Spleen (tissue), 11 donors: ENCODE data around the gene COL4A2. TPM values are rescaled to one million over a fixed set of nuclear protein-coding genes. Genes with fewer than 3 reads are reported as not detected.

Experiments used
- DNase-seq: peaks from one replicate; pipeline ENCODE4 v3.0.0-alpha.2; 2020
- H3K27ac ChIP-seq, 8 donors: fragments of 200-600 bp; sonication (generic) in 7 of 8; 1 replicate in 4 of 8; 2 replicates in 4 of 8; pipeline versions ENCODE4 v1.5.0 to v1.8.0; 2016 to 2021; ENCODE audit warnings: inconsistent platforms in 4 of 8, mild to moderate bottlenecking in 4 of 8, moderate library complexity in 1 of 8
- H3K27me3 ChIP-seq, 7 donors: fragments of 200-600 bp; sonication (generic) in 6 of 7; replicated peaks in 1 of 7; 1 replicate in 4 of 7; 2 replicates in 3 of 7; pipeline versions ENCODE4 v1.5.0 to v1.8.0; 2016 to 2021; ENCODE audit warnings: inconsistent platforms in 3 of 7, mild to moderate bottlenecking in 1 of 7
- H3K36me3 ChIP-seq, 6 donors: fragments of 200-600 bp; sonication (generic) in 5 of 6; 1 replicate in 4 of 6; 2 replicates in 2 of 6; pipeline versions ENCODE4 v1.5.0 to v1.8.0; 2016 to 2021; ENCODE audit warnings: inconsistent platforms in 2 of 6
- H3K4me1 ChIP-seq, 6 donors: fragments of 200-600 bp; sonication (generic) in 5 of 6; 1 replicate in 3 of 6; 2 replicates in 3 of 6; pipeline versions ENCODE4 v1.5.0 to v1.8.0; 2016 to 2021; ENCODE audit warnings: inconsistent platforms in 3 of 6
- H3K4me3 ChIP-seq, 8 donors: fragments of 200-600 bp; sonication (generic) in 7 of 8; 1 replicate in 4 of 8; 2 replicates in 4 of 8; pipeline versions ENCODE4 v1.5.0 to v1.8.0; 2016 to 2021; ENCODE audit warnings: inconsistent platforms in 4 of 8, mild to moderate bottlenecking in 4 of 8, moderate library complexity in 2 of 8
- H3K9me3 ChIP-seq, 8 donors: fragments of 200-600 bp; sonication (generic) in 7 of 8; 1 replicate in 4 of 8; 2 replicates in 4 of 8; pipeline versions ENCODE4 v1.5.0 to v1.8.0; 2016 to 2021; ENCODE audit warnings: inconsistent platforms in 4 of 8
- CTCF ChIP-seq, 11 experiments: fragments of 200-600 bp in 7 of 11; fragments of 450-650 bp in 4 of 11; sonication (generic) in 4 of 11; IDR thresholded peaks in 8 of 11; conservative IDR thresholded peaks in 3 of 11; 1 replicate in 7 of 11; 2 replicates in 4 of 11; pipeline versions ENCODE4 v1.4.0 to v1.8.0; 2016 to 2021; ENCODE audit warnings: antibody characterized with exemption in 11 of 11, inconsistent platforms in 4 of 11, mild to moderate bottlenecking in 1 of 11
- POLR2A ChIP-seq, 3 donors: fragments of 450-650 bp; IDR thresholded peaks; one replicate each; pipeline ENCODE4 v1.5.1; 2017; ENCODE audit warnings: antibody characterized with exemption in 3 of 3, mild to moderate bottlenecking in 1 of 3
- POLR2AphosphoS5 ChIP-seq, 3 donors: sonication (generic); formaldehyde crosslinking; IDR thresholded peaks; one replicate each; pipeline ENCODE4 v1.5.1; 2017; ENCODE audit warnings: antibody characterized with exemption in 3 of 3
- WGBS, 5 donors: extraction: QIAGEN DNeasy Blood & Tissue Kit in 3 of 5; methylation state at CpG; one replicate each; pipeline versions ENCODE4 v1.1.5 to v1.1.7; 2013 to 2018; 5-methylcytosine and 5-hydroxymethylcytosine counted together
- intact Hi-C: fragments of 100-400 bp; cut with DNase I; formaldehyde crosslinking; loops from one replicate; pipeline ENCODE4 v1.15.0; 2023; ENCODE audit warnings: low total_unique reads
- polyA plus RNA-seq, 3 donors: library from polyadenylated mRNA; stranded (reverse); fragments of 200-250 nt; gene quantifications; one replicate each; pipeline ENCODE4 v1.2.1, GENCODE V29; 2013
- total RNA-seq, 7 donors: library from RNA; depleted of rRNA in 3 of 7; stranded (reverse); fragments of >200 nt in 3 of 7; fragmentation: NEBNext Ultra II Directional in 4 of 7; extraction: Animal tissue kit (Norgen Biotek cat#: 25700) in 4 of 7; gene quantifications; one replicate each; pipeline versions ENCODE4 v1.1.0 to v1.2.1, GENCODE V29; 2016 to 2021
- donor health status: healthy with polysubstance abuse.
- donor health status: DM: no; HTN: no; CAD: no; lungs with moderate emphysema.
- donor health status: DM: no; HTN: no; CAD: no.
- donor health status: Bipolar disorder and iron deficiency.
- donor health status: healthy.
- donor health status: DM: no; HTN: no; CAD: no.
- donor health status: DM: yes; HTN: yes; CAD: no.

COL4A2 gene
- total and polyA plus RNA-seq, 10 donors: 52.6 to 712 (median 337) TPM

- DNase-seq: no peak
- H3K4me3 ChIP-seq: no peak overlapping the region
- intact Hi-C loops: no loop called here
- peaks cover 0 to 6% (median 0%) of the 10 kb centered on the region in 8 donors for H3K9me3 ChIP-seq
- TF ChIP-seq CTCF (IDR thresholded peaks at IDR 0.05 in 8 of 11, conservative IDR thresholded peaks at IDR 0.05 in 3 of 11) (no peak), POLR2A (IDR thresholded peaks at IDR 0.05) (no peak), POLR2AphosphoS5 (IDR thresholded peaks at IDR 0.05) (no peak)
- peaks cover 0 to 87% (median 44%) of the 10 kb centered on the region in 6 donors for H3K4me1 ChIP-seq
- peak overlapping the region in 1 of 8 donors; percentile 39 for H3K27ac ChIP-seq
- H3K36me3 ChIP-seq: peaks cover 0 to 31% (median 3%) of the 10 kb centered on the region in 6 donors
- no peaks in the 10 kb centered on the region for H3K27me3 ChIP-seq
- 93 to 95% (median 95%) methylated on average over 9 of the region's 9 CpGs for WGBS, 5 donors
These were observed 245.7 kb downstream of the COL4A2 start for GRCh38 chr13:110552767-110553166.

- Histone ChIP-seq H3K9me3 (peaks cover 0 to 6% (median 0%) of the 10 kb centered on the region in 8 donors), H3K27me3 (no peaks in the 10 kb centered on the region), H3K36me3 (peaks cover 0 to 29% (median 4%) of the 10 kb centered on the region in 6 donors), H3K4me1 (peaks cover 0 to 87% (median 43%) of the 10 kb centered on the region in 6 donors), H3K4me3 (no peak overlapping the region), H3K27ac (peak overlapping the region in 1 of 8 donors; percentile 39)
- DNase-seq: no peak
- intact Hi-C loops: no loop called here
- TF ChIP-seq POLR2AphosphoS5 (IDR thresholded peaks at IDR 0.05) (no peak), CTCF (IDR thresholded peaks at IDR 0.05 in 8 of 11, conservative IDR thresholded peaks at IDR 0.05 in 3 of 11) (no peak), POLR2A (IDR thresholded peaks at IDR 0.05) (no peak)
- 69 to 80% (median 72%) methylated on average over 4 of the region's 4 CpGs for WGBS, 5 donors
These were observed 246.3 kb downstream of the COL4A2 start for GRCh38 chr13:110553417-110553816.

GRCh38 chr13:110554227-110554836 is 247.2 kb downstream of the COL4A2 start:
- intact Hi-C loops: no loop called here
- H3K4me1 ChIP-seq: peaks cover 0 to 87% (median 48%) of the 10 kb centered on the region in 6 donors
- no peak for TF ChIP-seq POLR2A (IDR thresholded peaks at IDR 0.05)
- TF ChIP-seq CTCF (IDR thresholded peaks at IDR 0.05 in 8 of 11, conservative IDR thresholded peaks at IDR 0.05 in 3 of 11): no peak
- peaks cover 0 to 28% (median 4%) of the 10 kb centered on the region in 6 donors for H3K36me3 ChIP-seq
- 89 to 95% (median 92%) methylated on average over 8 of the region's 8 CpGs for WGBS, 5 donors
- DNase-seq: peak; percentile 57
- no peak overlapping the region for H3K4me3 ChIP-seq
- peaks cover 0 to 6% (median 0%) of the 10 kb centered on the region in 8 donors for H3K9me3 ChIP-seq
- no peaks in the 10 kb centered on the region for H3K27me3 ChIP-seq
- peak overlapping the region in 3 of 8 donors; percentile 11 to 96 (median 74) for H3K27ac ChIP-seq

GRCh38 chr13:110554946-110555345 is 247.9 kb downstream of the COL4A2 start:
- H3K27ac ChIP-seq: peak overlapping the region in 4 of 8 donors; percentile 11 to 96 (median 73)
- no peak for TF ChIP-seq CTCF (IDR thresholded peaks at IDR 0.05 in 8 of 11, conservative IDR thresholded peaks at IDR 0.05 in 3 of 11)
- peak in 1 of 3 donors; percentile 9 for TF ChIP-seq POLR2AphosphoS5 (IDR thresholded peaks at IDR 0.05)
- no peak for TF ChIP-seq POLR2A (IDR thresholded peaks at IDR 0.05)
- intact Hi-C loops: no loop called here
- peak; percentile 71 for DNase-seq
- H3K9me3 ChIP-seq: peaks cover 0 to 6% (median 0%) of the 10 kb centered on the region in 8 donors
- H3K27me3 ChIP-seq: no peaks in the 10 kb centered on the region
- H3K36me3 ChIP-seq: peaks cover 0 to 30% (median 4%) of the 10 kb centered on the region in 6 donors
- H3K4me1 ChIP-seq: peaks cover 0 to 91% (median 53%) of the 10 kb centered on the region in 6 donors
- no peak overlapping the region for H3K4me3 ChIP-seq
- 69 to 84% (median 79%) methylated on average over 9 to 15 of the region's 16 CpGs for WGBS, 5 donors
